MM.1S (cell line): ENCODE results near the gene CS.

Experiments
- DNase-seq: peaks from one replicate; pipeline ENCODE4 v3.0.0-alpha.2; 2015
- H2AFZ ChIP-seq: fragments of 300-600 bp; sonication (generic); 2 replicates; pipeline ENCODE4 v1.6.0; 2016; ENCODE audit warnings: antibody characterized with exemption, low read length
- H3F3A ChIP-seq: fragments of 300-600 bp; sonication (generic); 2 replicates; pipeline ENCODE4 v1.6.1; 2016; ENCODE audit warnings: mild to moderate bottlenecking, antibody characterized with exemption, low read length, moderate library complexity, mixed read lengths; ENCODE audit not compliant: insufficient read depth
- H3K27ac ChIP-seq: fragments of 300-600 bp; sonication (generic); 2 replicates; pipeline ENCODE4 v1.5.1; 2016; ENCODE audit warnings: mild to moderate bottlenecking, low read length
- H3K27me3 ChIP-seq: fragments of 300-600 bp; sonication (generic); replicated peaks from 2 replicates; pipeline ENCODE4 v1.6.0; 2016; ENCODE audit warnings: low read length; ENCODE audit not compliant: insufficient read depth
- H3K36me3 ChIP-seq: fragments of 300-600 bp; sonication (generic); replicated peaks from 2 replicates; pipeline ENCODE4 v1.6.1; 2016; ENCODE audit warnings: mild to moderate bottlenecking, low read length, mixed read lengths; ENCODE audit not compliant: insufficient read depth
- H3K4me1 ChIP-seq: fragments of 300-600 bp; sonication (generic); 2 replicates; pipeline ENCODE4 v1.6.1; 2016; ENCODE audit warnings: low read length, mixed read lengths
- H3K4me2 ChIP-seq: fragments of 300-600 bp; sonication (generic); 2 replicates; pipeline ENCODE4 v1.6.0; 2016; ENCODE audit warnings: low read depth, low read length
- H3K4me3 ChIP-seq: fragments of 300-600 bp; sonication (generic); 2 replicates; pipeline ENCODE4 v1.5.1; 2016; ENCODE audit warnings: low read length, mixed read lengths
- H3K79me2 ChIP-seq: fragments of 300-600 bp; sonication (generic); 2 replicates; pipeline ENCODE4 v1.6.1; 2016; ENCODE audit warnings: mixed run types, low read length, mixed read lengths
- H3K9ac ChIP-seq: fragments of 300-600 bp; sonication (generic); 2 replicates; pipeline ENCODE4 v1.6.1; 2016; ENCODE audit warnings: low read length, mixed read lengths
- H3K9me2 ChIP-seq: fragments of 300-600 bp; sonication (generic); replicated peaks from 2 replicates; pipeline ENCODE4 v1.6.1; 2016; ENCODE audit warnings: mild to moderate bottlenecking, low read length, mixed read lengths; ENCODE audit not compliant: insufficient read depth
- H3K9me3 ChIP-seq: fragments of 300-600 bp; sonication (generic); replicated peaks from 2 replicates; pipeline ENCODE4 v1.6.1; 2016; ENCODE audit warnings: mild to moderate bottlenecking, low read length, mixed read lengths; ENCODE audit not compliant: insufficient read depth
- H4K20me1 ChIP-seq: fragments of 300-600 bp; sonication (generic); 2 replicates; pipeline ENCODE4 v1.6.1; 2016; ENCODE audit warnings: mild to moderate bottlenecking, low read length, moderate library complexity, mixed read lengths; ENCODE audit not compliant: insufficient read depth
- EZH2 ChIP-seq: fragments of 300-600 bp; sonication (generic); optimal IDR thresholded peaks from 2 replicates; pipeline ENCODE3; 2017; ENCODE audit warnings: low read depth, mild to moderate bottlenecking, antibody characterized with exemption, low read length, mixed read lengths
- EZH2phosphoT487 ChIP-seq: fragments of 300-600 bp; sonication (generic); IDR thresholded peaks from 2 replicates; pipeline ENCODE4 v1.6.1; 2018; ENCODE audit warnings: antibody characterized with exemption, low read length
- TF ChIP-seq, protein P1 (sequence below): fragments of 300-600 bp; sonication (generic); IDR thresholded peaks from 2 replicates; pipeline ENCODE4 v1.5.1; 2016; ENCODE audit warnings: antibody characterized with exemption, low read length, mixed read lengths

The CS gene

DNA sequence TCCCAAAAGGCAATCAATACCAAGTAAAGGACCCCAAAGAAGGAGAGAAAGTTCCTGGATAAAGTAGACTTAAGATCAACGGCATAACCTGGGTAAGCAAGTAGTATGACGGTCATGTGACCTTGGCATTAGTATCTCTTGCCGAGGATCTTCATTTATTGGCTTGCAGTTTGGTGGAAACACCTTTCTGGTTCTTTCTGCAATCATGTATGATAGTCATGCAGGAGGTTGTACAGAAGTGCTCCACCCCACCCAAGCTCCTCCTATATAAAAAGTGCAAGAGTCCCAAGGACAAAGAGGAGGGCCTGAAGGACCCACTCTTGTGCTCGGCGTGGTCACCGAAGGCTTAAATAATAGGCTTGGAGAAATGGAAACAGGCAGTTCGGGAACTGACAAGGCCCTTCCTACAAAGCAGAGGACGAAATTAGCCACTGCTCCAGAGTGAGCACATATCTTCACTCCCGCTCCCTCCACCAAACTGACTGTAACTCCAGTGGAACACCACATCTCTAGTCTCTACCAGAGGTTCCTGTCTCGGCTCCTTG, 750 bp downstream of the CS start:
- Histone ChIP-seq H3K79me2 (peaks cover 69% of the 10 kb centered on the region), H3K4me1 (peaks cover 26% of the 10 kb centered on the region), H3K27ac (peak overlapping the region; percentile 74), H4K20me1 (no peaks in the 10 kb centered on the region), H3K27me3 (no peaks in the 10 kb centered on the region), H2AFZ (peak overlapping the region; percentile 60), H3K9me3 (no peaks in the 10 kb centered on the region), H3K4me2 (peak overlapping the region; percentile 71), H3K9ac (peak overlapping the region; percentile 76), H3K36me3 (no peaks in the 10 kb centered on the region; the same call in 1 of the 2 replicates), H3K9me2 (no peaks in the 10 kb centered on the region), H3K4me3 (peak overlapping the region; percentile 95), H3F3A (peaks cover 21% of the 10 kb centered on the region)
- DNase-seq = peak; percentile 52
- TF ChIP-seq, protein P1, sequence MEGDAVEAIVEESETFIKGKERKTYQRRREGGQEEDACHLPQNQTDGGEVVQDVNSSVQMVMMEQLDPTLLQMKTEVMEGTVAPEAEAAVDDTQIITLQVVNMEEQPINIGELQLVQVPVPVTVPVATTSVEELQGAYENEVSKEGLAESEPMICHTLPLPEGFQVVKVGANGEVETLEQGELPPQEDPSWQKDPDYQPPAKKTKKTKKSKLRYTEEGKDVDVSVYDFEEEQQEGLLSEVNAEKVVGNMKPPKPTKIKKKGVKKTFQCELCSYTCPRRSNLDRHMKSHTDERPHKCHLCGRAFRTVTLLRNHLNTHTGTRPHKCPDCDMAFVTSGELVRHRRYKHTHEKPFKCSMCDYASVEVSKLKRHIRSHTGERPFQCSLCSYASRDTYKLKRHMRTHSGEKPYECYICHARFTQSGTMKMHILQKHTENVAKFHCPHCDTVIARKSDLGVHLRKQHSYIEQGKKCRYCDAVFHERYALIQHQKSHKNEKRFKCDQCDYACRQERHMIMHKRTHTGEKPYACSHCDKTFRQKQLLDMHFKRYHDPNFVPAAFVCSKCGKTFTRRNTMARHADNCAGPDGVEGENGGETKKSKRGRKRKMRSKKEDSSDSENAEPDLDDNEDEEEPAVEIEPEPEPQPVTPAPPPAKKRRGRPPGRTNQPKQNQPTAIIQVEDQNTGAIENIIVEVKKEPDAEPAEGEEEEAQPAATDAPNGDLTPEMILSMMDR = no peak
- TF ChIP-seq EZH2phosphoT487 (no peak), EZH2 (no peak)

DNA sequence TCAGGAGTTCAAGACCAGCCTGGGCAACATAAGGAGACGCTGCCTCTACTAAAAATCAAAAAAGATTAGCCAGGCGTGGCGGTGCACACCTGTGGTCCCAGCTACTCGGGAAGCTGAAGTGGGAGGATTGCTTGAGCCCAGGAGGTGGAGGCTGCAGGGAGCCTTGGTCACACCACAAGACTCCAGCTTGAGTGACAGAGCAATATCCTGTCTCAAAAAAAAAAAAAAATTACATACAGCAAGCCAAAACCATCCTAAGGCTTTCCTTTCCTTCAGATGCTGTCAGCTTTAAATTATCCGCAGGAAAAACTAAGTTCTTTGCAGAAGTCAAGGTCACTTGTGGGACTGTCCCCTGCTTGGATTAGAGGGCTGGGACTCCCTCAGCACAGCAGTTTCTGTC, 1.3 kb downstream of the CS start:
- Histone ChIP-seq H3K9ac (peak overlapping the region; percentile 76; the same call in 1 of the 2 replicates), H3K4me1 (peaks cover 26% of the 10 kb centered on the region), H3K36me3 (no peaks in the 10 kb centered on the region; the same call in 1 of the 2 replicates), H3K79me2 (peaks cover 74% of the 10 kb centered on the region), H4K20me1 (peaks cover under 1% of the 10 kb centered on the region; the same call in 1 of the 2 replicates), H3K9me2 (no peaks in the 10 kb centered on the region), H2AFZ (peak overlapping the region; percentile 60; the same call in 1 of the 2 replicates), H3K4me3 (peak overlapping the region; percentile 95), H3K9me3 (no peaks in the 10 kb centered on the region), H3K4me2 (peak overlapping the region; percentile 71), H3K27ac (peak overlapping the region; percentile 74; the same call in 1 of the 2 replicates), H3F3A (peaks cover 21% of the 10 kb centered on the region), H3K27me3 (no peaks in the 10 kb centered on the region)
- no peak for DNase-seq
- TF ChIP-seq EZH2phosphoT487 (no peak), EZH2 (no peak)
- TF ChIP-seq, protein P1 = no peak

DNA sequence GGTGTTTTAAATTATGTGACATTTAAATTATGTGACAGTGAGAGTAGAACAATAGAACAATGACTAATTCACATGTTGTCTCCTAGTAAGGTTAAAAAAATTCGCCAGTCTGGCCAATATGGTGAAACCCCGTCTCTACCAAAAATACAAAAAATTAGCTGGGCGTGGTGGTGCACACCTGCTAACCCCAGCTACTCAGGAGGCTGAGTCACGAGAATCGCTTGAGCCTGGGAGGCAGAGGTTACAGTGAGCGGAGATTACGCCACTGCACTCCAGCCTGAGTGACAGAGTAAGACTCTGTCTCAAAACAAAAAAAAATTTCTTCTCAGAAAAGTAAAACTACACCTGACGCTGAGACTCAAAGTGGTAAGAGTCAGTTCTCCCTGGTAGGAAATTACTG, 2.7 kb downstream of the CS start:
- peaks cover 86% of the 10 kb centered on the region for H3K79me2 ChIP-seq
- peaks cover 17% of the 10 kb centered on the region for H3F3A ChIP-seq
- no peak overlapping the region for H3K9ac ChIP-seq
- no peaks in the 10 kb centered on the region; the same call in 1 of the 2 replicates for H3K36me3 ChIP-seq
- H3K9me3 ChIP-seq = no peaks in the 10 kb centered on the region
- no peak overlapping the region for H2AFZ ChIP-seq
- TF ChIP-seq EZH2 (no peak), EZH2phosphoT487 (no peak)
- TF ChIP-seq, protein P1 = no peak
- no peak overlapping the region for H3K4me2 ChIP-seq
- H4K20me1 ChIP-seq = peaks cover 4% of the 10 kb centered on the region; the same call in 1 of the 2 replicates
- H3K4me3 ChIP-seq = no peak overlapping the region
- H3K27me3 ChIP-seq = no peaks in the 10 kb centered on the region
- H3K27ac ChIP-seq = no peak overlapping the region
- DNase-seq = no peak
- H3K4me1 ChIP-seq = peaks cover 22% of the 10 kb centered on the region
- H3K9me2 ChIP-seq = no peaks in the 10 kb centered on the region
